MM.1S (cell line): ENCODE results near the gene SPINK9.

Experiments
- DNase-seq: peaks from one replicate; pipeline ENCODE4 v3.0.0-alpha.2; 2015
- H2AFZ ChIP-seq: fragments of 300-600 bp; sonication (generic); 2 replicates; pipeline ENCODE4 v1.6.0; 2016; ENCODE audit warnings: antibody characterized with exemption, low read length
- H3F3A ChIP-seq: fragments of 300-600 bp; sonication (generic); 2 replicates; pipeline ENCODE4 v1.6.1; 2016; ENCODE audit warnings: mild to moderate bottlenecking, antibody characterized with exemption, low read length, moderate library complexity, mixed read lengths; ENCODE audit not compliant: insufficient read depth
- H3K27ac ChIP-seq: fragments of 300-600 bp; sonication (generic); 2 replicates; pipeline ENCODE4 v1.5.1; 2016; ENCODE audit warnings: mild to moderate bottlenecking, low read length
- H3K27me3 ChIP-seq: fragments of 300-600 bp; sonication (generic); replicated peaks from 2 replicates; pipeline ENCODE4 v1.6.0; 2016; ENCODE audit warnings: low read length; ENCODE audit not compliant: insufficient read depth
- H3K36me3 ChIP-seq: fragments of 300-600 bp; sonication (generic); replicated peaks from 2 replicates; pipeline ENCODE4 v1.6.1; 2016; ENCODE audit warnings: mild to moderate bottlenecking, low read length, mixed read lengths; ENCODE audit not compliant: insufficient read depth
- H3K4me1 ChIP-seq: fragments of 300-600 bp; sonication (generic); 2 replicates; pipeline ENCODE4 v1.6.1; 2016; ENCODE audit warnings: low read length, mixed read lengths
- H3K4me2 ChIP-seq: fragments of 300-600 bp; sonication (generic); 2 replicates; pipeline ENCODE4 v1.6.0; 2016; ENCODE audit warnings: low read depth, low read length
- H3K4me3 ChIP-seq: fragments of 300-600 bp; sonication (generic); 2 replicates; pipeline ENCODE4 v1.5.1; 2016; ENCODE audit warnings: low read length, mixed read lengths
- H3K79me2 ChIP-seq: fragments of 300-600 bp; sonication (generic); 2 replicates; pipeline ENCODE4 v1.6.1; 2016; ENCODE audit warnings: mixed run types, low read length, mixed read lengths
- H3K9ac ChIP-seq: fragments of 300-600 bp; sonication (generic); 2 replicates; pipeline ENCODE4 v1.6.1; 2016; ENCODE audit warnings: low read length, mixed read lengths
- H3K9me2 ChIP-seq: fragments of 300-600 bp; sonication (generic); replicated peaks from 2 replicates; pipeline ENCODE4 v1.6.1; 2016; ENCODE audit warnings: mild to moderate bottlenecking, low read length, mixed read lengths; ENCODE audit not compliant: insufficient read depth
- H3K9me3 ChIP-seq: fragments of 300-600 bp; sonication (generic); replicated peaks from 2 replicates; pipeline ENCODE4 v1.6.1; 2016; ENCODE audit warnings: mild to moderate bottlenecking, low read length, mixed read lengths; ENCODE audit not compliant: insufficient read depth
- H4K20me1 ChIP-seq: fragments of 300-600 bp; sonication (generic); 2 replicates; pipeline ENCODE4 v1.6.1; 2016; ENCODE audit warnings: mild to moderate bottlenecking, low read length, moderate library complexity, mixed read lengths; ENCODE audit not compliant: insufficient read depth
- CTCF ChIP-seq: fragments of 300-600 bp; sonication (generic); IDR thresholded peaks from 2 replicates; pipeline ENCODE4 v1.5.1; 2016; ENCODE audit warnings: antibody characterized with exemption, low read length, mixed read lengths
- EZH2 ChIP-seq: fragments of 300-600 bp; sonication (generic); optimal IDR thresholded peaks from 2 replicates; pipeline ENCODE3; 2017; ENCODE audit warnings: low read depth, mild to moderate bottlenecking, antibody characterized with exemption, low read length, mixed read lengths
- EZH2phosphoT487 ChIP-seq: fragments of 300-600 bp; sonication (generic); IDR thresholded peaks from 2 replicates; pipeline ENCODE4 v1.6.1; 2018; ENCODE audit warnings: antibody characterized with exemption, low read length

Gene SPINK9

GRCh38 chr5:148336704-148337435, 1.5 kb downstream of the SPINK9 start:
- Histone ChIP-seq H3F3A (no peaks in the 10 kb centered on the region), H3K4me1 (peaks cover 7% of the 10 kb centered on the region; the same call in 1 of the 2 replicates), H3K27ac (no peak overlapping the region), H3K27me3 (no peaks in the 10 kb centered on the region), H3K9me2 (no peaks in the 10 kb centered on the region), H3K4me3 (no peak overlapping the region), H4K20me1 (no peaks in the 10 kb centered on the region), H3K36me3 (no peaks in the 10 kb centered on the region), H3K9me3 (no peaks in the 10 kb centered on the region), H2AFZ (no peak overlapping the region), H3K4me2 (no peak overlapping the region), H3K79me2 (no peaks in the 10 kb centered on the region), H3K9ac (no peak overlapping the region)
- TF ChIP-seq EZH2 = no peak
- TF ChIP-seq EZH2phosphoT487 = no peak
- TF ChIP-seq CTCF = no peak
- no peak for DNase-seq

- Histone ChIP-seq H3F3A (no peaks in the 10 kb centered on the region), H3K9me2 (no peaks in the 10 kb centered on the region), H4K20me1 (no peaks in the 10 kb centered on the region), H3K9me3 (no peaks in the 10 kb centered on the region), H3K79me2 (no peaks in the 10 kb centered on the region), H3K4me3 (no peak overlapping the region), H3K27me3 (no peaks in the 10 kb centered on the region), H3K27ac (no peak overlapping the region), H2AFZ (no peak overlapping the region), H3K36me3 (no peaks in the 10 kb centered on the region), H3K4me2 (no peak overlapping the region), H3K4me1 (no peaks in the 10 kb centered on the region), H3K9ac (no peak overlapping the region)
- DNase-seq = no peak
- no peak for TF ChIP-seq EZH2
- TF ChIP-seq CTCF = no peak
- no peak for TF ChIP-seq EZH2phosphoT487
These were observed 7.1 kb downstream of the SPINK9 start for GRCh38 chr5:148342371-148343045.

- H3K4me2 ChIP-seq = no peak overlapping the region
- no peaks in the 10 kb centered on the region for H3K9me2 ChIP-seq
- no peak overlapping the region for H3K9ac ChIP-seq
- no peak for DNase-seq
- H4K20me1 ChIP-seq = no peaks in the 10 kb centered on the region
- H3F3A ChIP-seq = no peaks in the 10 kb centered on the region
- no peak overlapping the region for H3K27ac ChIP-seq
- H3K4me3 ChIP-seq = no peak overlapping the region
- H3K27me3 ChIP-seq = no peaks in the 10 kb centered on the region
- H2AFZ ChIP-seq = no peak overlapping the region
- no peaks in the 10 kb centered on the region for H3K9me3 ChIP-seq
- H3K79me2 ChIP-seq = no peaks in the 10 kb centered on the region
- H3K36me3 ChIP-seq = no peaks in the 10 kb centered on the region
- H3K4me1 ChIP-seq = no peaks in the 10 kb centered on the region
- TF ChIP-seq EZH2 (no peak), EZH2phosphoT487 (no peak), CTCF (no peak)
These were observed 7.7 kb downstream of the SPINK9 start for GRCh38 chr5:148343046-148343407.
